Measurements from ENCODE around the gene IER2. TPM values are rescaled to one million over a fixed set of nuclear protein-coding genes. Genes with fewer than 3 reads are reported as not detected.

Gene IER2
- total and polyA plus RNA-seq, 12 donors, result 7.4 to 121 (median 61.8) TPM

DNA sequence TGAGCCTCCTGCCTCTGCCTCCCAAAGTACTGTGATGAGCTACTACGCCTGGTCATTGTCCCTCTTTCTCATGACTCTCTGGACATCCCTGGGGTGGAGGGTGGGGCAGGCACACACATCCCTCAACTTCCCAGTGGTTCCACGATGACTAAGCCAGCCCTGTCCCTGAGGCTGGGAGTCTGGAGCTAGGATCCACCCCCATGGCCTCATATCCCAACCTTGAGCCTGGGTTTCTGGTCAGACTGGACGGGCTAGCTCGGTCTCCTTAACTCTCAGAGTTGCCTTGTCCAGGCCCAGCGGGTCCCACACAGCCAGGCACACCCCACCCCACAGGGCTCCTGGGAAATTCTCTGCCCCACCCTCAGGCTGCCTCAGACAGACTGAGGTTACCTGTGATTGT, 19.6 kb downstream of the IER2 start:
- Histone ChIP-seq H3K27me3 (no peaks in the 10 kb centered on the region), H3K9me3 (replicated peaks in 1 of 3) (no peaks in the 10 kb centered on the region), H3K27ac (peak overlapping the region in 3 of 5 donors; percentile 13 to 63 (median 47)), H3K36me3 (replicated peaks in 1 of 2) (no peaks in the 10 kb centered on the region), H3K4me3 (no peak overlapping the region), H3K4me1 (replicated peaks in 1 of 2) (peaks cover 12 to 22% of the 10 kb centered on the region in 2 donors)
- intact Hi-C loops (cut with DNase I), result no loop called here
- no peak for TF ChIP-seq POLR2A (IDR thresholded peaks at IDR 0.05)
- TF ChIP-seq, protein P1, sequence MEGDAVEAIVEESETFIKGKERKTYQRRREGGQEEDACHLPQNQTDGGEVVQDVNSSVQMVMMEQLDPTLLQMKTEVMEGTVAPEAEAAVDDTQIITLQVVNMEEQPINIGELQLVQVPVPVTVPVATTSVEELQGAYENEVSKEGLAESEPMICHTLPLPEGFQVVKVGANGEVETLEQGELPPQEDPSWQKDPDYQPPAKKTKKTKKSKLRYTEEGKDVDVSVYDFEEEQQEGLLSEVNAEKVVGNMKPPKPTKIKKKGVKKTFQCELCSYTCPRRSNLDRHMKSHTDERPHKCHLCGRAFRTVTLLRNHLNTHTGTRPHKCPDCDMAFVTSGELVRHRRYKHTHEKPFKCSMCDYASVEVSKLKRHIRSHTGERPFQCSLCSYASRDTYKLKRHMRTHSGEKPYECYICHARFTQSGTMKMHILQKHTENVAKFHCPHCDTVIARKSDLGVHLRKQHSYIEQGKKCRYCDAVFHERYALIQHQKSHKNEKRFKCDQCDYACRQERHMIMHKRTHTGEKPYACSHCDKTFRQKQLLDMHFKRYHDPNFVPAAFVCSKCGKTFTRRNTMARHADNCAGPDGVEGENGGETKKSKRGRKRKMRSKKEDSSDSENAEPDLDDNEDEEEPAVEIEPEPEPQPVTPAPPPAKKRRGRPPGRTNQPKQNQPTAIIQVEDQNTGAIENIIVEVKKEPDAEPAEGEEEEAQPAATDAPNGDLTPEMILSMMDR (IDR thresholded peaks at IDR 0.05), result no peak
- 47 to 67% (median 60%) methylated on average over 4 to 5 of the region's 5 CpGs for WGBS, 4 donors
- DNase-seq, result peak in 6 of 7 donors; percentile 57 to 79 (median 70)

- Histone ChIP-seq H3K27ac (no peak overlapping the region), H3K4me1 (replicated peaks in 1 of 2) (peaks cover 12 to 22% of the 10 kb centered on the region in 2 donors), H3K9me3 (replicated peaks in 1 of 3) (no peaks in the 10 kb centered on the region), H3K4me3 (no peak overlapping the region), H3K36me3 (replicated peaks in 1 of 2) (no peaks in the 10 kb centered on the region), H3K27me3 (no peaks in the 10 kb centered on the region)
- TF ChIP-seq, protein P1 (IDR thresholded peaks at IDR 0.05), result no peak
- no peak for TF ChIP-seq POLR2A (IDR thresholded peaks at IDR 0.05)
- peak in 1 of 7 donors; percentile 46 for DNase-seq
- WGBS, 4 donors, result 95 to 97% (median 96%) methylated on average over 7 of the region's 7 CpGs
- intact Hi-C loops (cut with DNase I), result no loop called here
Measured at GRCh38 chr19:13171146-13171545, 20.9 kb downstream of the IER2 start.

GRCh38 chr19:13172346-13173138, 22.3 kb downstream of the IER2 start:
- Histone ChIP-seq H3K27ac (peak overlapping the region in 3 of 5 donors; percentile 9 to 83 (median 50)), H3K4me1 (replicated peaks in 1 of 2) (peaks cover 12 to 13% of the 10 kb centered on the region in 2 donors), H3K9me3 (replicated peaks in 1 of 3) (no peaks in the 10 kb centered on the region), H3K4me3 (no peak overlapping the region), H3K36me3 (replicated peaks in 1 of 2) (no peaks in the 10 kb centered on the region), H3K27me3 (no peaks in the 10 kb centered on the region)
- DNase-seq, result peak; percentile 89 to 95 (median 94)
- 31 to 48% (median 41%) methylated on average over 16 to 18 of the region's 18 CpGs for WGBS, 4 donors
- intact Hi-C loops (cut with DNase I), result no loop called here
- TF ChIP-seq POLR2A (IDR thresholded peaks at IDR 0.05), result no peak
- TF ChIP-seq, protein P1 (IDR thresholded peaks at IDR 0.05), result no peak

GRCh38 chr19:13173139-13173737, 23.0 kb downstream of the IER2 start:
- Histone ChIP-seq H3K4me3 (no peak overlapping the region), H3K9me3 (replicated peaks in 1 of 3) (no peaks in the 10 kb centered on the region), H3K27ac (peak overlapping the region in 1 of 5 donors; percentile 25), H3K27me3 (no peaks in the 10 kb centered on the region), H3K36me3 (replicated peaks in 1 of 2) (no peaks in the 10 kb centered on the region), H3K4me1 (replicated peaks in 1 of 2) (peaks cover 12 to 13% of the 10 kb centered on the region in 2 donors)
- TF ChIP-seq, protein P1 (IDR thresholded peaks at IDR 0.05), result no peak
- TF ChIP-seq POLR2A (IDR thresholded peaks at IDR 0.05), result no peak
- no peak for DNase-seq
- WGBS, 4 donors, result 83 to 86% (median 86%) methylated on average over 8 to 12 of the region's 12 CpGs
- intact Hi-C loops (cut with DNase I), result no loop called here

All from adrenal gland (tissue), 12 donors.